Gastroesophageal sphincter (tissue), 3 donors: ENCODE data around the gene NDUFAF5.
A peak's percentile ranks its signal among the peaks of the same experiment; 100 is the strongest.

Source experiments
- CTCF ChIP-seq, 4 experiments: fragments of 200-600 bp in 2 of 4; fragments of 450-650 bp in 2 of 4; sonication (generic) in 1 of 4; IDR thresholded peaks; one replicate each; pipeline ENCODE4 v1.5.1; 2017 to 2019; ENCODE audit warnings: antibody characterized with exemption in 4 of 4, mild to moderate bottlenecking in 2 of 4, moderate library complexity in 2 of 4
- EP300 ChIP-seq: sonication (generic); formaldehyde crosslinking; IDR thresholded peaks from one replicate; pipeline ENCODE4 v1.6.1; 2017; ENCODE audit warnings: antibody characterized with exemption, mild to moderate bottlenecking
- POLR2A ChIP-seq, 2 donors: fragments of 450-650 bp; IDR thresholded peaks; one replicate each; pipeline ENCODE4 v1.6.1; 2017; ENCODE audit warnings: antibody characterized with exemption in 2 of 2, mild to moderate bottlenecking in 2 of 2, moderate library complexity in 1 of 2
- POLR2AphosphoS5 ChIP-seq: sonication (generic); formaldehyde crosslinking; IDR thresholded peaks from one replicate; pipeline ENCODE4 v1.6.1; 2017; ENCODE audit warnings: antibody characterized with exemption

GRCh38 chr20:13771853-13772453, 12.9 kb upstream of the NDUFAF5 start:
- no peak for TF ChIP-seq POLR2AphosphoS5
- peak; percentile 38 to 50 (median 42) for TF ChIP-seq CTCF (IDR thresholded peaks at IDR 0.05)
- TF ChIP-seq POLR2A (IDR thresholded peaks at IDR 0.05), result no peak
- no peak for TF ChIP-seq EP300
